Measurements from ENCODE around the gene MIF4GD. TPM values are rescaled to one million over a fixed set of nuclear protein-coding genes. Genes with fewer than 3 reads are reported as not detected.

MIF4GD gene, protein sequence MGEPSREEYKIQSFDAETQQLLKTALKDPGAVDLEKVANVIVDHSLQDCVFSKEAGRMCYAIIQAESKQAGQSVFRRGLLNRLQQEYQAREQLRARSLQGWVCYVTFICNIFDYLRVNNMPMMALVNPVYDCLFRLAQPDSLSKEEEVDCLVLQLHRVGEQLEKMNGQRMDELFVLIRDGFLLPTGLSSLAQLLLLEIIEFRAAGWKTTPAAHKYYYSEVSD
- 31.3 TPM for polyA plus RNA-seq (2012; ENCODE audit: insufficient read length, low read depth)

DNA sequence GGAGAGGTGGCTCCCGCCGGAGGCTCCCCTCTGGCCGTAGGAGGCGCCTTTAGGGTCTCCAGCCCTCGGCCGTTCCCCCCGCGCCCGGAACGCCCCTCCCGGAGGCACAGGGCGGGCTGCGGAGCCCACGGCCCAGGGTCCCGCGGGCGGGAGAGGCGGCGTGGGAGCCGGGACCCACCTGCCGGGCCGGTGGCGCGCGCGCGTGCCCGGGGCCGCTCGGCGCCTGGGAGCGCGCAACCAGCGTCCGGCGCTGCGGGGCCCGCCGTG is at the start of gene MIF4GD:
Gene MIF4GD (minus strand): TSS at position 266 of the 267 bp plus-strand sequence. CDS start 1,036 bp downstream, outside the sequence.
- TF ChIP-seq, protein P1, sequence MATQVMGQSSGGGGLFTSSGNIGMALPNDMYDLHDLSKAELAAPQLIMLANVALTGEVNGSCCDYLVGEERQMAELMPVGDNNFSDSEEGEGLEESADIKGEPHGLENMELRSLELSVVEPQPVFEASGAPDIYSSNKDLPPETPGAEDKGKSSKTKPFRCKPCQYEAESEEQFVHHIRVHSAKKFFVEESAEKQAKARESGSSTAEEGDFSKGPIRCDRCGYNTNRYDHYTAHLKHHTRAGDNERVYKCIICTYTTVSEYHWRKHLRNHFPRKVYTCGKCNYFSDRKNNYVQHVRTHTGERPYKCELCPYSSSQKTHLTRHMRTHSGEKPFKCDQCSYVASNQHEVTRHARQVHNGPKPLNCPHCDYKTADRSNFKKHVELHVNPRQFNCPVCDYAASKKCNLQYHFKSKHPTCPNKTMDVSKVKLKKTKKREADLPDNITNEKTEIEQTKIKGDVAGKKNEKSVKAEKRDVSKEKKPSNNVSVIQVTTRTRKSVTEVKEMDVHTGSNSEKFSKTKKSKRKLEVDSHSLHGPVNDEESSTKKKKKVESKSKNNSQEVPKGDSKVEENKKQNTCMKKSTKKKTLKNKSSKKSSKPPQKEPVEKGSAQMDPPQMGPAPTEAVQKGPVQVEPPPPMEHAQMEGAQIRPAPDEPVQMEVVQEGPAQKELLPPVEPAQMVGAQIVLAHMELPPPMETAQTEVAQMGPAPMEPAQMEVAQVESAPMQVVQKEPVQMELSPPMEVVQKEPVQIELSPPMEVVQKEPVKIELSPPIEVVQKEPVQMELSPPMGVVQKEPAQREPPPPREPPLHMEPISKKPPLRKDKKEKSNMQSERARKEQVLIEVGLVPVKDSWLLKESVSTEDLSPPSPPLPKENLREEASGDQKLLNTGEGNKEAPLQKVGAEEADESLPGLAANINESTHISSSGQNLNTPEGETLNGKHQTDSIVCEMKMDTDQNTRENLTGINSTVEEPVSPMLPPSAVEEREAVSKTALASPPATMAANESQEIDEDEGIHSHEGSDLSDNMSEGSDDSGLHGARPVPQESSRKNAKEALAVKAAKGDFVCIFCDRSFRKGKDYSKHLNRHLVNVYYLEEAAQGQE (IDR thresholded peaks at IDR 0.05; ENCODE audit: insufficient read depth in 1 of 2, low read depth in 2 of 2, low read length in 2 of 2) = no peak
- peak; percentile 40; the same call in 1 of the 2 replicates for TF ChIP-seq TAF1 (IDR thresholded peaks at IDR 0.05; ENCODE audit: borderline replicate concordance, insufficient read depth, low read length)
- TF ChIP-seq FOXP2 (optimal IDR thresholded peaks at IDR 0.05; ENCODE audit: borderline replicate concordance, extremely low read depth, extremely low read length, insufficient read depth) = no peak
- TF ChIP-seq POLR2AphosphoS5 (IDR thresholded peaks at IDR 0.05; ENCODE audit: low read depth, low read length) = no peak

DNA sequence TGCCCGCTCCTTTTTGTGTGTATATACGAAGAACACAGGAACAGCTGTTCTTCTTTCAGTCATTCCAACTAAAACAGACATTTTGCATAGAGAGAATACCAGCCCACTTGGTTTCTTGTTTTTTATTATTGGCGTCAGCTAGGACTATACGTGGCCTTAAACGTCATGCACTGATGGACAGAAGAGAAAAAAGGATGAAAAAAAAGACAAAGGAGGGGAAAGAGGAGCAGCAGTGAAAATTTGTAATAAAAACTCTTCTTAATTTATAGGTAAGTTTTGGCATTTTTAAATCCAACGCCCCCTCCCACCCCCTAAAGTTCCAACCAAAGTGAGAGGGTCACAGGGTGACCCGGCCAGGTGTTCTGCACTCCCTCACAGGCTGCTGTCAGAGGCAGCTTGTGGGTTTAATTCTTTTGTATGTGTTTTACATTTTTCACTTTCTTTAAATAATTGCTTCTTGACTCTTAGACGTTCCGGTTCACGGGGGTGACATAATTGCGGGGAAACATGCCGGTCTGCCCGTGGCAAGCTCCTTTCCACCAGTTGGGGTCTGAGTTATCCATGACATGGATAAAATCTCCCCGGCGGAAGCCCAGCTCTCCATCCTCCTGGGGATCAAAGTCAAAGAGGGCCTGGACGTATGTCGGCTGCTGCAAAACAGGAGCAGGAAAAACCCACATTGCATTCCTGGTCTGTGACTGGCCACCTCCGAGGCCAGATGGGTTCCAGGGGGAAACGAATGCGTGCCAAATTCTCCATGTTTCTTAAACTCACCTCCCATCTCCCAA is 49.1 kb upstream of the MIF4GD start:
- no peak for TF ChIP-seq SIN3A (IDR thresholded peaks at IDR 0.05; ENCODE audit: borderline replicate concordance, insufficient read depth, low read length)
- TF ChIP-seq POLR2AphosphoS5 (IDR thresholded peaks at IDR 0.05; ENCODE audit: low read depth, low read length) = no peak
- TF ChIP-seq, protein P1 (IDR thresholded peaks at IDR 0.05; ENCODE audit: insufficient read depth in 1 of 2, low read depth in 2 of 2, low read length in 2 of 2) = no peak

DNA sequence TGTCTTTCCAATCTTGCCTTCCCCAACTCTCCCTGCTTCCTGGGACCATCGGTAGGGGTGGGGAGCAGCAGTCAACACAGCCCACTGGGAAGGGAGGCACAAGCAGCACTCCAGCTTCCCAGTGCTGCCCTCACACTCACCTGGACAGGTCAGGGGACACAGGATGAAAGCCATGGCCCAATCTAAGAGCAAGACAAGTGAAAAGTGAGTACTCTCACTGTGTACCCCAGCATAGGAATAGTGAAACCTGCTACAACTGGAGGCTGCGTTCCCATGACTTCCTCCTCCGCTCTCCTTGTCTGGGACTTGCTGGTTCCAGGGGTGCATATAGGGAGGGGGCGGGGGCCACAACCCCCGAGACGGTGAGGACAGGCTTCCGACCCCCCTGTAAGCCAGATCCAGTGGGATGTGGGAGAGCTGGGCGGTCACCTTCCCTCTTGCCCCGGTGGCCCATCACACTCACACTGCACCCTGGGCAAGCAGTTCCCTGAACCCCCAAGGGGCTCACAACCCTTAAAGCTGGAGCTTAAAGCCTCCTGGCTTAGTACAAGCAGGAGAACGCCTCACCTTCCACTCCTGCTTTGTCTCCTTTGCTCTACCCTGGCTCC is 47.7 kb upstream of the MIF4GD start:
- TF ChIP-seq FOXP2 (optimal IDR thresholded peaks at IDR 0.05; ENCODE audit: borderline replicate concordance, extremely low read depth, extremely low read length, insufficient read depth) (no peak), TAF1 (IDR thresholded peaks at IDR 0.05; ENCODE audit: borderline replicate concordance, insufficient read depth, low read length) (no peak)

DNA sequence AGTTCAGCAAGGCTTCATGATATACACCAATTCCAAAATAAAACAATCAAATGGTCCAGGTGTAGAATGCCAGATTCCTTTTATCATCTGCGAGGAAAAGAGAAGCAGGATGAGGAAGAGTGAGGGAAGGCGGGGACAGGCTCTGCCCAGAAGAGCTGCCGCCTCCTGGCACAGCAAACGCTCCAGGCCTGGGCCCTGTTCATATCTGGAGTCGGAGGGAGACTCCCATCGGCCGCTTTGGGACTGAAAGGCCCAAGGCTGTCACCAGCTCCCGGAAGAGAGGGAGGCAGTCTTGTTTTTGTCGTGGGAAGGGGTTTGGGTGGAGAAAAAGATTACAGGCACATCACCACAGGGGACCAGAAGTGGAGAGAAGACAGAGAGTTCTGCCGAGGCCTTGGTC is 47.2 kb upstream of the MIF4GD start:
- no peak for TF ChIP-seq TAF1 (IDR thresholded peaks at IDR 0.05; ENCODE audit: borderline replicate concordance, insufficient read depth, low read length)
- TF ChIP-seq, protein P1 (IDR thresholded peaks at IDR 0.05; ENCODE audit: insufficient read depth in 1 of 2, low read depth in 2 of 2, low read length in 2 of 2) = no peak
- no peak for TF ChIP-seq SIN3A (IDR thresholded peaks at IDR 0.05; ENCODE audit: borderline replicate concordance, insufficient read depth, low read length)
- no peak for TF ChIP-seq POLR2AphosphoS5 (IDR thresholded peaks at IDR 0.05; ENCODE audit: low read depth, low read length)
- TF ChIP-seq FOXP2 (optimal IDR thresholded peaks at IDR 0.05; ENCODE audit: borderline replicate concordance, extremely low read depth, extremely low read length, insufficient read depth) = no peak

GRCh38 chr17:75317671-75318070 is 46.6 kb upstream of the MIF4GD start:
- TF ChIP-seq SIN3A (IDR thresholded peaks at IDR 0.05; ENCODE audit: borderline replicate concordance, insufficient read depth, low read length) (no peak), FOXP2 (optimal IDR thresholded peaks at IDR 0.05; ENCODE audit: borderline replicate concordance, extremely low read depth, extremely low read length, insufficient read depth) (no peak), TAF1 (IDR thresholded peaks at IDR 0.05; ENCODE audit: borderline replicate concordance, insufficient read depth, low read length) (no peak), POLR2AphosphoS5 (IDR thresholded peaks at IDR 0.05; ENCODE audit: low read depth, low read length) (no peak)
- TF ChIP-seq, protein P1 (IDR thresholded peaks at IDR 0.05; ENCODE audit: insufficient read depth in 1 of 2, low read depth in 2 of 2, low read length in 2 of 2) = no peak

All from PFSK-1 (cell line).